Breast epithelium (tissue), 4 donors: ENCODE measurements around the gene MTREX. TPM values are rescaled to one million over a fixed set of nuclear protein-coding genes. Genes with fewer than 3 reads are reported as not detected.
"Not testable (repeated sequence)": the region's sequence is repeated elsewhere in the genome, so short reads cannot be mapped to it uniquely, and the experiment has no call there.

ENCODE experiments used
- DNase-seq, 2 donors: peaks; one replicate each; pipeline ENCODE4 v3.0.0-alpha.2; 2019; ENCODE audit warnings: low spot score in 2 of 2
- H3K27ac ChIP-seq, 2 donors: fragments of 200-600 bp; sonication (generic) in 1 of 2; one replicate each; pipeline ENCODE4 v1.5.1; 2016 to 2019; ENCODE audit warnings: mild to moderate bottlenecking in 1 of 2
- H3K27me3 ChIP-seq, 2 donors: fragments of 200-600 bp; sonication (generic) in 1 of 2; one replicate each; pipeline versions ENCODE4 v1.5.1 to v1.6.0; 2017 to 2019; ENCODE audit warnings: control low read depth in 1 of 2, mild to moderate bottlenecking in 1 of 2
- H3K36me3 ChIP-seq: fragments of 200-600 bp; one replicate; pipeline ENCODE4 v1.5.1; 2019
- H3K4me1 ChIP-seq, 2 donors: fragments of 200-600 bp; sonication (generic); one replicate each; pipeline ENCODE4 v1.5.1; 2016 to 2019; ENCODE audit warnings: control low read depth in 1 of 2
- H3K4me3 ChIP-seq, 3 donors: fragments of 200-600 bp; sonication (generic); 1 replicate in 2 of 3; 2 replicates in 1 of 3; pipeline ENCODE4 v1.5.1; 2016 to 2019; ENCODE audit warnings: mild to moderate bottlenecking in 3 of 3, moderate library complexity in 2 of 3
- H3K9me3 ChIP-seq, 2 donors: fragments of 200-600 bp; sonication (generic) in 1 of 2; one replicate each; pipeline ENCODE4 v1.5.1; 2016 to 2019; ENCODE audit warnings: control low read depth in 1 of 2
- POLR2A ChIP-seq: fragments of 450-650 bp; IDR thresholded peaks from one replicate; pipeline ENCODE4 v1.6.1; 2016; ENCODE audit warnings: antibody characterized with exemption, mild to moderate bottlenecking, moderate library complexity
- POLR2AphosphoS5 ChIP-seq, 3 donors: sonication (generic); formaldehyde crosslinking; IDR thresholded peaks; one replicate each; pipeline ENCODE4 v1.6.1; 2017; ENCODE audit warnings: antibody characterized with exemption in 3 of 3
- intact Hi-C: fragments of 100-400 bp; cut with DNase I; formaldehyde crosslinking; loops from one replicate; pipeline ENCODE4 v1.15.1; 2023; ENCODE audit warnings: low total_unique reads
- total RNA-seq, 3 donors: library from RNA; depleted of rRNA; stranded (reverse); fragments of >200 nt; gene quantifications; one replicate each; pipeline ENCODE4 v1.1.0, GENCODE V29; 2016
- TF ChIP-seq, protein P1 (sequence below), 3 donors: fragments of 450-650 bp; IDR thresholded peaks; one replicate each; pipeline ENCODE4 v1.5.1; 2016 to 2017; ENCODE audit warnings: antibody characterized with exemption in 3 of 3, mild to moderate bottlenecking in 3 of 3, moderate library complexity in 3 of 3

Gene MTREX
- total RNA-seq, 3 donors from 2014 or later, result 95.7 to 107 (median 98.8) TPM

DNA sequence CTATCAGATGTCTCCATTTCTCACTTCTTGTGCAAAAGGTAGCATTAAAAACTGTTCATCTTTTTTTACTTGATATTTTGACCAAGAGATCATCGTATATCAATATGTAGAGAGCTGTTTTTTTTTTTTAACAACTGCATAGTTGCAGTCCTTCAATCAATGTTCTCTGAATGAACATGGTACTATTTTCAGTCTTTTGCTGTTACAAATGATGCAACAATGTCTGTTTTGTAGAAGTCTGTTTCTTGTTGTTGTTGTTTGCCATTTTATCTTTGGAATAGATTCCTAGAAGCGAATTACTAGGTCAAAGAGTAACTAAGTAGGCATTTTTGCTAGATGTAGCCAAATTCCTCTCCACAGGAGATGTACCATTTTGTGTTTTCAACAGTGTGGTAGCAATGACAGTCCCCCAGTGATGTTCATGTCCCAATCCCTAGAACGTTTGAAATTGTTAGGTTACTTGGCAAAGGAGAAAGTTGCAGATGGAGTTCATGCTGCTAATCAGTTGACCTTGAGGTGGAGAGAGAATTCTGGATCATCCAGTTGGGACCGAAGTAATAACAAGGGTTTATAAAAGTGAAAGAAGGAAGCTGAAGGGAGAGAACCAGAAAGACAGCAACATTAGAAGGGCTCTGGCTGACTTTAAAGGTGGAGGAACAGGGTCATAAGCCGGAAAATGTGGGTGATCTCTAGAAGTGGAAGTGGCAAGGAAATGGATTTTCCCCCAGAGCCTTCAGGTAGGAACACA is 6.3 kb downstream of the MTREX start:
- Histone ChIP-seq H3K27ac (no peak overlapping the region), H3K27me3 (no peaks in the 10 kb centered on the region), H3K4me1 (no peaks in the 10 kb centered on the region), H3K36me3 (no peaks in the 10 kb centered on the region), H3K9me3 (no peaks in the 10 kb centered on the region), H3K4me3 (no peak overlapping the region)
- DNase-seq, result no peak
- no peak for TF ChIP-seq POLR2A
- TF ChIP-seq, protein P1, sequence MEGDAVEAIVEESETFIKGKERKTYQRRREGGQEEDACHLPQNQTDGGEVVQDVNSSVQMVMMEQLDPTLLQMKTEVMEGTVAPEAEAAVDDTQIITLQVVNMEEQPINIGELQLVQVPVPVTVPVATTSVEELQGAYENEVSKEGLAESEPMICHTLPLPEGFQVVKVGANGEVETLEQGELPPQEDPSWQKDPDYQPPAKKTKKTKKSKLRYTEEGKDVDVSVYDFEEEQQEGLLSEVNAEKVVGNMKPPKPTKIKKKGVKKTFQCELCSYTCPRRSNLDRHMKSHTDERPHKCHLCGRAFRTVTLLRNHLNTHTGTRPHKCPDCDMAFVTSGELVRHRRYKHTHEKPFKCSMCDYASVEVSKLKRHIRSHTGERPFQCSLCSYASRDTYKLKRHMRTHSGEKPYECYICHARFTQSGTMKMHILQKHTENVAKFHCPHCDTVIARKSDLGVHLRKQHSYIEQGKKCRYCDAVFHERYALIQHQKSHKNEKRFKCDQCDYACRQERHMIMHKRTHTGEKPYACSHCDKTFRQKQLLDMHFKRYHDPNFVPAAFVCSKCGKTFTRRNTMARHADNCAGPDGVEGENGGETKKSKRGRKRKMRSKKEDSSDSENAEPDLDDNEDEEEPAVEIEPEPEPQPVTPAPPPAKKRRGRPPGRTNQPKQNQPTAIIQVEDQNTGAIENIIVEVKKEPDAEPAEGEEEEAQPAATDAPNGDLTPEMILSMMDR (IDR thresholded peaks at IDR 0.05), result no peak
- no peak for TF ChIP-seq POLR2AphosphoS5 (IDR thresholded peaks at IDR 0.05)
- intact Hi-C loops, result no loop called here

DNA sequence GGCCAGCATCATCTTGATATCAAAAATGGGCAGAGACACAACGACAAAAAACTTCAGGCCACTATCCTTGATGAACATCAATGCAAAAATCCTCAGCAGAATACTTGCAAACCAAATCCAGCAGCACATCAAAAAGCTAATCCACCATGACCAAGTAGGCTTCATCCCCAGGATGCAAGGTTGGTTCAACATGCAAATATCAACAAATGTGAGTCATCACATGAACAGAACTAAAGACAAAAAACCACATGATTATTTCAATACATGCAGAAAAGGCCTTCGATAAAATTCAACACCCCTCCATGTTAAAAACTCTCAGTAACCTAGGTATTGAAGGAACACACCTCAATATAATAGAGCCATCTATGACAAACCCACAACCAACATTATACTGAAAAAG is 8.5 kb downstream of the MTREX start:
- H3K27ac ChIP-seq, result no peak overlapping the region
- intact Hi-C loops, result no loop called here
- no peak overlapping the region for H3K4me3 ChIP-seq
- no peak for TF ChIP-seq POLR2A
- TF ChIP-seq POLR2AphosphoS5 (IDR thresholded peaks at IDR 0.05), result no peak
- TF ChIP-seq, protein P1 (IDR thresholded peaks at IDR 0.05), result no peak
- DNase-seq, result no peak
- H3K36me3 ChIP-seq, result no peaks in the 10 kb centered on the region
- no peaks in the 10 kb centered on the region for H3K27me3 ChIP-seq
- no peaks in the 10 kb centered on the region for H3K4me1 ChIP-seq
- no peaks in the 10 kb centered on the region for H3K9me3 ChIP-seq

DNA sequence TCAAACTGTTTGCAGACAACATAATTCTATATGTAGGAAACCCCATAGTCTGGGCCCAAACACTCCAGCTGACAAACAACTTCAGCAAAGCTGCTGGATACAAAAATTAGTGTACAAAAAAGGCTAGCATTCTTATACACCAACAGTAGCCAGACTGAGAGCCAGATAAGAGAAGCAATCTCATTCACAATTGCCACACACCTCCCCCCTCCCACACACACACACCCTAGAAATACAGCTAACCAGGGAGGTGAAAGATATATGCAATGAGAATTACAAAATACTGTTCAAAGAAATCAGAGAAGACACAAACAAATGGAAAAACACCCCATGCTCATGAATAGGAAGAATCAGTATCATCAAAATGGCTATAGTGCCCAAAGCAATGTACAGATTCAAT is 9.0 kb downstream of the MTREX start:
- no peak for DNase-seq
- TF ChIP-seq POLR2A (no peak), POLR2AphosphoS5 (IDR thresholded peaks at IDR 0.05) (no peak)
- TF ChIP-seq, protein P1 (IDR thresholded peaks at IDR 0.05), result no peak

DNA sequence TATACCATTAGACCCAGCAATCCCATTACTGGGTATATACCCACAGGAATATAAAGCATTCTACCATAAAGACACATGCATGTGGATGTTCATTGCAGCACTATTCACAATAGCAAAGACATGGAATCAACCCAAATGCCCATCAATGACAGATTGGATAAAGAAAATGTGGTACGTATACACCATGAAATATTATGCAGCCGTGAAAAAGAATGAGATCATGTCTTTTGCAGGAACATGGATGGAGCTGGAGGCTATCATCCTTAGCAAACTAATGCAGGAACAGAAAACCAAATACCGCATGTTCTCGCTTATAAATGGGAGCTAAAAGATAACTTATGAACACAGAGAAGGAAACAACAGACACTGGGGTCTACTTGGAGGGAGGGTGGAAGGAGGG is 10.4 kb downstream of the MTREX start:
- intact Hi-C loops, H3K4me3 ChIP-seq, H3K27ac ChIP-seq, H3K27me3 ChIP-seq, H3K9me3 ChIP-seq, DNase-seq, H3K36me3 ChIP-seq, H3K4me1 ChIP-seq: not testable (repeated sequence)

More for the DNA sequence above, 9.0 kb downstream of the MTREX start:
- Histone ChIP-seq H3K4me3 (no peak overlapping the region), H3K36me3 (no peaks in the 10 kb centered on the region), H3K9me3 (no peaks in the 10 kb centered on the region), H3K27ac (no peak overlapping the region), H3K27me3 (no peaks in the 10 kb centered on the region), H3K4me1 (no peaks in the 10 kb centered on the region)
- intact Hi-C loops, result no loop called here

DNA sequence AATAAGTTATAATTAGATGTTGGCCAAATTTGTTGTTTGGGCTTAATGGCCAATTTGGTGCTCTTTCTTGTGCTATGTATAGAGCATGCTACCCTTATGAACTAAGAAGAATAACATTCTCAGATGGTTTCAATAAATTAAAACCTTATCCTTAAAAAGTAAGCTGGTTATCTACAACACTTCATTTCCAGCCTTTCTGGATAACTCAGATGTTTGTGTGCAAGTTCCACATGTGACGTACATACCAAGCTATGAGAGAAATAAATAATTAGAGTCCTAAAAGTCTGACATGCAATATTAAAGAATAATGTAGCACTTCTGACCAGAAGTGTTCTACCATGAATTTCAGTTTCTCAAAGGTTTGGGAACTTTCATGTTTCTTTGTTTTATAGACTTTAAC is 11.7 kb downstream of the MTREX start:
- H3K27ac ChIP-seq, result no peak overlapping the region
- no peak for DNase-seq
- TF ChIP-seq POLR2A (no peak), POLR2AphosphoS5 (IDR thresholded peaks at IDR 0.05) (no peak)
- TF ChIP-seq, protein P1 (IDR thresholded peaks at IDR 0.05), result no peak
- H3K4me3 ChIP-seq, result no peak overlapping the region
- H3K4me1 ChIP-seq, result no peaks in the 10 kb centered on the region
- H3K9me3 ChIP-seq, result no peaks in the 10 kb centered on the region
- H3K36me3 ChIP-seq, result no peaks in the 10 kb centered on the region
- intact Hi-C loops, result no loop called here
- H3K27me3 ChIP-seq, result no peaks in the 10 kb centered on the region
